Trophoblast cell (in vitro differentiated cells and primary cell): ENCODE measurements around the gene PRICKLE3.
"Not testable (repeated sequence)": the region's sequence is repeated elsewhere in the genome, so short reads cannot be mapped to it uniquely, and the experiment has no call there.

ENCODE experiments used
- DNase-seq, 2 donors: peaks; one replicate each; pipeline ENCODE4 v3.0.0-alpha.2; 2016
- H2AFZ ChIP-seq: 2 replicates; pipeline ENCODE4 v1.6.1; 2013; ENCODE audit warnings: low read length, moderate library complexity, mild to moderate bottlenecking; ENCODE audit not compliant: insufficient read depth, poor library complexity
- H2AK5ac ChIP-seq: 2 replicates; pipeline ENCODE4 v1.6.1; 2013; ENCODE audit warnings: mild to moderate bottlenecking, low read length
- H2BK120ac ChIP-seq: 2 replicates; pipeline ENCODE4 v1.6.1; 2013; ENCODE audit warnings: low read length, mild to moderate bottlenecking, moderate library complexity; ENCODE audit not compliant: insufficient read depth, poor library complexity
- H2BK12ac ChIP-seq: 2 replicates; pipeline ENCODE4 v1.6.1; 2013; ENCODE audit warnings: mild to moderate bottlenecking, low read length, moderate library complexity
- H2BK5ac ChIP-seq: 2 replicates; pipeline ENCODE4 v1.6.1; 2013; ENCODE audit warnings: low read length, low read depth, moderate library complexity, mild to moderate bottlenecking; ENCODE audit not compliant: poor library complexity
- H3K14ac ChIP-seq: 2 replicates; pipeline ENCODE4 v1.6.1; 2013; ENCODE audit warnings: mild to moderate bottlenecking, low read length
- H3K18ac ChIP-seq: 2 replicates; pipeline ENCODE4 v1.6.1; 2013; ENCODE audit warnings: mild to moderate bottlenecking, low read length
- H3K23ac ChIP-seq: 2 replicates; pipeline ENCODE4 v1.6.1; 2013; ENCODE audit warnings: low read length
- H3K27ac ChIP-seq: 2 replicates; pipeline ENCODE4 v1.5.1; 2013; ENCODE audit warnings: low read depth, mild to moderate bottlenecking, inconsistent platforms, low read length, moderate library complexity
- H3K27me3 ChIP-seq: 2 replicates; pipeline ENCODE4 v1.6.1; 2013; ENCODE audit warnings: inconsistent platforms, mild to moderate bottlenecking, low read length, moderate library complexity; ENCODE audit not compliant: insufficient read depth
- H3K36me3 ChIP-seq, 2 experiments: 1 replicate in 1 of 2; 2 replicates in 1 of 2; pipeline ENCODE4 v1.6.1; 2013; ENCODE audit warnings: low read length in 2 of 2, mild to moderate bottlenecking in 2 of 2, moderate library complexity in 1 of 2; ENCODE audit not compliant: insufficient read depth in 2 of 2, control insufficient read depth in 1 of 2
- H3K4ac ChIP-seq: 2 replicates; pipeline ENCODE4 v1.6.1; 2013; ENCODE audit warnings: low read depth, mild to moderate bottlenecking, low read length, moderate library complexity
- H3K4me1 ChIP-seq, 2 experiments: 1 replicate in 1 of 2; 2 replicates in 1 of 2; pipeline ENCODE4 v1.6.1; 2013; ENCODE audit warnings: low read length in 2 of 2, mild to moderate bottlenecking in 2 of 2, moderate library complexity in 1 of 2; ENCODE audit not compliant: insufficient read depth in 2 of 2, control insufficient read depth in 1 of 2
- H3K4me2 ChIP-seq: 2 replicates; pipeline ENCODE4 v1.6.1; 2013; ENCODE audit warnings: inconsistent platforms, mild to moderate bottlenecking, low read length, moderate library complexity
- H3K4me3 ChIP-seq: 2 replicates; pipeline ENCODE4 v1.5.1; 2013; ENCODE audit warnings: mild to moderate bottlenecking, low read depth, low read length, inconsistent platforms
- H3K79me1 ChIP-seq: one replicate; pipeline ENCODE4 v1.6.1; 2013; ENCODE audit warnings: low read length
- H3K79me2 ChIP-seq: 2 replicates; pipeline ENCODE4 v1.6.1; 2013; ENCODE audit warnings: low read length, mild to moderate bottlenecking; ENCODE audit not compliant: control insufficient read depth, insufficient read depth, poor library complexity
- H3K9ac ChIP-seq: 2 replicates; pipeline ENCODE4 v1.6.1; 2013; ENCODE audit warnings: mild to moderate bottlenecking, low read length
- H3K9me3 ChIP-seq: 2 replicates; pipeline ENCODE4 v1.6.1; 2013; ENCODE audit warnings: low read depth, mild to moderate bottlenecking, control low read depth, inconsistent platforms, low read length; ENCODE audit not compliant: insufficient read depth
- H4K12ac ChIP-seq: 2 replicates; pipeline ENCODE4 v1.6.1; 2013; ENCODE audit warnings: low read depth, mild to moderate bottlenecking, low read length, moderate library complexity
- H4K8ac ChIP-seq: 2 replicates; pipeline ENCODE4 v1.6.1; 2013; ENCODE audit warnings: low read depth, mild to moderate bottlenecking, low read length, moderate library complexity
- H4K91ac ChIP-seq: one replicate; pipeline ENCODE4 v1.6.1; 2013; ENCODE audit warnings: low read depth, mild to moderate bottlenecking, low read length, moderate library complexity
- WGBS: extraction: QIAGEN DNeasy Blood & Tissue Kit; methylation state at CpG from one replicate; pipeline ENCODE4 v1.1.7; 2013; ENCODE audit warnings: missing lambda C conversion rate; ENCODE audit not compliant: insufficient read length, insufficient coverage; ENCODE audit errors: extremely low coverage; 5-methylcytosine and 5-hydroxymethylcytosine counted together

PRICKLE3 gene

GRCh38 chrX:49155900-49156837 lies 30.0 kb downstream of the PRICKLE3 start:
- Histone ChIP-seq H4K12ac (peak overlapping the region; percentile 93), H2BK120ac (peak overlapping the region; percentile 63), H3K27me3 (no peaks in the 10 kb centered on the region), H2AK5ac (no peak overlapping the region), H3K4me3 (peak overlapping the region; percentile 59), H3K14ac (peak overlapping the region; percentile 95), H3K79me1 (peaks cover 6% of the 10 kb centered on the region), H3K23ac (no peak overlapping the region), H2BK5ac (no peak overlapping the region), H2BK12ac (no peak overlapping the region), H3K9me3 (no peaks in the 10 kb centered on the region), H4K8ac (peak overlapping the region; percentile 86), H3K79me2 (peaks cover 2% of the 10 kb centered on the region), H3K4ac (peak overlapping the region; percentile 75), H3K27ac (peak overlapping the region; percentile 78), H3K18ac (peak overlapping the region; percentile 90), H2AFZ (peak overlapping the region; percentile 63), H3K9ac (peak overlapping the region; percentile 83), H4K91ac (peak overlapping the region; percentile 92), H3K4me1 (no peaks in the 10 kb centered on the region), H3K36me3 (no peaks in the 10 kb centered on the region), H3K4me2 (peak overlapping the region; percentile 76)
- DNase-seq = peak; percentile 64 to 84
- no CpG with 5 or more reads among the region's 65 CpGs for WGBS

- Histone ChIP-seq H3K14ac (no peak overlapping the region), H2AFZ (peak overlapping the region; percentile 17), H3K18ac (no peak overlapping the region), H3K4me1 (no peaks in the 10 kb centered on the region), H4K12ac (peak overlapping the region; percentile 80), H3K27me3 (no peaks in the 10 kb centered on the region), H3K79me1 (peaks cover 6% of the 10 kb centered on the region), H2BK120ac (no peak overlapping the region), H3K27ac (no peak overlapping the region), H2AK5ac (no peak overlapping the region), H3K36me3 (no peaks in the 10 kb centered on the region), H3K79me2 (peaks cover 2% of the 10 kb centered on the region), H3K4me2 (peak overlapping the region; percentile 66), H3K4ac (no peak overlapping the region), H3K9ac (no peak overlapping the region), H4K91ac (peak overlapping the region; percentile 62), H3K23ac (no peak overlapping the region), H3K9me3 (no peaks in the 10 kb centered on the region), H3K4me3 (peak overlapping the region; percentile 50), H4K8ac (peak overlapping the region; percentile 16), H2BK5ac (no peak overlapping the region), H2BK12ac (peak overlapping the region; percentile 9)
- WGBS = no CpG with 5 or more reads among the region's 18 CpGs
- peak in 1 of 2 donors; percentile 12 for DNase-seq
These were observed 30.8 kb downstream of the PRICKLE3 start for GRCh38 chrX:49155243-49155899.

GRCh38 chrX:49153467-49153866 lies 32.7 kb downstream of the PRICKLE3 start:
- Histone ChIP-seq H3K36me3 (no peaks in the 10 kb centered on the region), H2BK5ac (no peak overlapping the region), H2BK120ac (no peak overlapping the region), H4K91ac (no peak overlapping the region), H2BK12ac (no peak overlapping the region), H3K27me3 (no peaks in the 10 kb centered on the region), H3K18ac (no peak overlapping the region), H2AK5ac (no peak overlapping the region), H3K4me1 (no peaks in the 10 kb centered on the region), H3K9ac (no peak overlapping the region), H3K4me3 (no peak overlapping the region), H3K9me3 (no peaks in the 10 kb centered on the region), H4K12ac (no peak overlapping the region), H3K4ac (no peak overlapping the region), H2AFZ (no peak overlapping the region), H3K14ac (no peak overlapping the region), H4K8ac (no peak overlapping the region), H3K4me2 (no peak overlapping the region), H3K27ac (no peak overlapping the region), H3K23ac (no peak overlapping the region), H3K79me1 (peaks cover 6% of the 10 kb centered on the region), H3K79me2 (peaks cover 2% of the 10 kb centered on the region)
- no peak for DNase-seq
- no CpG with 5 or more reads among the region's 1 CpG for WGBS

- H3K79me2 ChIP-seq, H3K23ac ChIP-seq, H2BK120ac ChIP-seq, H4K8ac ChIP-seq, H3K79me1 ChIP-seq, DNase-seq, H2AFZ ChIP-seq, H3K18ac ChIP-seq, H3K4me1 ChIP-seq, H3K14ac ChIP-seq, H4K91ac ChIP-seq, H3K27me3 ChIP-seq, H2BK12ac ChIP-seq, H3K9ac ChIP-seq, H3K4me3 ChIP-seq, H3K9me3 ChIP-seq, H3K4ac ChIP-seq, H4K12ac ChIP-seq, H3K36me3 ChIP-seq, H3K27ac ChIP-seq, H2BK5ac ChIP-seq, H2AK5ac ChIP-seq, H3K4me2 ChIP-seq: not testable (repeated sequence)
- WGBS = no CpG with 5 or more reads among the region's 14 CpGs
These were observed 36.9 kb downstream of the PRICKLE3 start for GRCh38 chrX:49149291-49149690.
